Spleen (tissue), 7 donors: ENCODE measurements around the gene HMGB1.

Source experiments
- POLR2A ChIP-seq, 3 donors: fragments of 450-650 bp; IDR thresholded peaks; one replicate each; pipeline ENCODE4 v1.5.1; 2017; ENCODE audit warnings: antibody characterized with exemption in 3 of 3, mild to moderate bottlenecking in 1 of 3
- TF ChIP-seq, protein P1 (sequence below), 11 experiments: fragments of 200-600 bp in 7 of 11; fragments of 450-650 bp in 4 of 11; sonication (generic) in 4 of 11; IDR thresholded peaks in 8 of 11; conservative IDR thresholded peaks in 3 of 11; 1 replicate in 7 of 11; 2 replicates in 4 of 11; pipeline versions ENCODE4 v1.4.0 to v1.8.0; 2016 to 2021; ENCODE audit warnings: antibody characterized with exemption in 11 of 11, inconsistent platforms in 4 of 11, mild to moderate bottlenecking in 1 of 11
- donor health status: DM: no; HTN: no; CAD: no; lungs with moderate emphysema.
- donor health status: DM: no; HTN: no; CAD: no.
- donor health status: DM: no; HTN: no; CAD: no.

DNA sequence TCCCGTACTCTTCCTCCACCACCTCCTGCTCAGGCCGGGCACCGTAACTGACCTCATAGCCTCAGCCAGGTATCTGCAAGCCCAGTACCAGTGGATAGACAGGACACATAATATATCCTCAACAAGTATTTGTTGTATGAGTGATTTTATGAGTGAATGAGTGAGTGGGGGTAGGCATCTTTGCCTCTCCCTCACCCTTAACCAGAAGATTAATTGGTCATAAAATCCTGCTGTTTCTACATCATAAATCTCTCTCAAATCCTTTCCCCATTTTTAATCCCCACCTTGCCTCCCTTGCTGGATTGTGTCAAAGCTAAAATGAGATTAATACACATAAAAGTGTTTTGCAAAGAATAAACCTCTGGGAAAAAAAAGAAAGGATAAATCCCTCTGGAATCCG is 44.4 kb upstream of the HMGB1 start:
- TF ChIP-seq, protein P1, sequence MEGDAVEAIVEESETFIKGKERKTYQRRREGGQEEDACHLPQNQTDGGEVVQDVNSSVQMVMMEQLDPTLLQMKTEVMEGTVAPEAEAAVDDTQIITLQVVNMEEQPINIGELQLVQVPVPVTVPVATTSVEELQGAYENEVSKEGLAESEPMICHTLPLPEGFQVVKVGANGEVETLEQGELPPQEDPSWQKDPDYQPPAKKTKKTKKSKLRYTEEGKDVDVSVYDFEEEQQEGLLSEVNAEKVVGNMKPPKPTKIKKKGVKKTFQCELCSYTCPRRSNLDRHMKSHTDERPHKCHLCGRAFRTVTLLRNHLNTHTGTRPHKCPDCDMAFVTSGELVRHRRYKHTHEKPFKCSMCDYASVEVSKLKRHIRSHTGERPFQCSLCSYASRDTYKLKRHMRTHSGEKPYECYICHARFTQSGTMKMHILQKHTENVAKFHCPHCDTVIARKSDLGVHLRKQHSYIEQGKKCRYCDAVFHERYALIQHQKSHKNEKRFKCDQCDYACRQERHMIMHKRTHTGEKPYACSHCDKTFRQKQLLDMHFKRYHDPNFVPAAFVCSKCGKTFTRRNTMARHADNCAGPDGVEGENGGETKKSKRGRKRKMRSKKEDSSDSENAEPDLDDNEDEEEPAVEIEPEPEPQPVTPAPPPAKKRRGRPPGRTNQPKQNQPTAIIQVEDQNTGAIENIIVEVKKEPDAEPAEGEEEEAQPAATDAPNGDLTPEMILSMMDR (IDR thresholded peaks at IDR 0.05 in 8 of 11, conservative IDR thresholded peaks at IDR 0.05 in 3 of 11) = no peak
- TF ChIP-seq POLR2A (IDR thresholded peaks at IDR 0.05) = no peak
